ENCODE results near the gene SRPK3. TPM values are rescaled to one million over a fixed set of nuclear protein-coding genes. Genes with fewer than 3 reads are reported as not detected.

Gene SRPK3
- total and polyA plus RNA-seq, 2 donors (not counting 3 experiments of a cell fraction or from before 2014, with no cell fraction given), result 0.25 to 0.40 TPM

DNA sequence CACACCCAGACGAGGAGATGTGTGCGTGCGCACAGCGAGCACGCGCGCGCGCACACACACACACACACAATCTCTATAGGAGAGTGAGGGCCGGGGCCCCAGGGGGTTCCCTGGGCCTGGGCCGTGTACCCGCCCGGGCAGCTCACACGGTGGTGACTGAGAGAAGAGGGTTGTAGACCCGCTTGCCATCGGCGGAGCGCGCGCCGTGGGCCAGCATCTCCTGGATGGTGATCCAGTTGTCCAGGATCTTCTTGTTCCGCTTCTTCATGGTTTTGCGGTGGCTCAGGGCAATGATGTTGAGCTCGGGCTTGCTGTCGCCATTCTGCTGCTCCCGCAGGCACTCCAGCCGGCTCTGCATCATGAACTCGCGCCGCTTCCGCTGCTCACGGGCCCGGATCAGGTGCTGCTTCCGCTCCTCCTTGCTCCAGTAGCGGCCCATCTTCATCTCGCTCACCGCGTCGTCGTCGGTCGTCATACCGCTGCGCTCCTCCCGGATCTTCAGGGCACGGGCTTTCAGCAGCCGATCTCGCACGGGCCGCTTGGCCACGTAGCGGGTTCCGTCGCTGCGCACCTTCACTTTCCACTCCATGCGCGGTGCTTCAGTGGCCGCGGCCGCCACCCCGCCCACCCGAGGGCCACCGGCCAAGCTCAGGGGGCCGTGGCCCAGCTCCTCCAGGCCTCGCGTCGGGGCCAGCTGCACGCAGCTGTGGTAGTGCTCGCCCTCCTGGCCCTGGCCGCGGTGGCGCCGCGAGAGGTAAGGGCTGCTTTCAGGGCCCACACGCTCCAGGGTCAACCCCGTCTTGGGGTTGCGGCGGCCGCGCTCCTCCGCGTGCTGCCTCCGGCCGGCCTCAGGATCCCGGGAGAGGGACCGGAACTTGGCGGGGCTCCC lies 22.6 kb downstream of the SRPK3 start:
- no TSS peak for BruUV-seq (replicated peaks)
- H4K20me1 ChIP-seq (replicated peaks; ENCODE audit: control insufficient read depth, extremely low read depth, insufficient read depth, low read length), result no peaks in the 10 kb centered on the region
- no peaks in the 10 kb centered on the region for H3K4me1 ChIP-seq (ENCODE audit: control insufficient read depth, extremely low read depth, insufficient read depth, low read length)
- dilution Hi-C loops (cut with MboI; ENCODE audit: extremely low pct_ligation_motif_present, low sequenced_read_pairs), result no loop called here
- no peak overlapping the region for H3K4me3 ChIP-seq (replicated peaks in 1 of 3; ENCODE audit: insufficient read depth in 1 of 3, low read depth in 1 of 3, low read length in 3 of 3)
- H3K27me3 ChIP-seq (ENCODE audit: control insufficient read depth in 2 of 2, insufficient read depth in 2 of 2, low read length in 2 of 2), result no peaks in the 10 kb centered on the region
- H2AFZ ChIP-seq (ENCODE audit: low read depth, low read length), result no peak overlapping the region
- no peaks in the 10 kb centered on the region for H3K9me1 ChIP-seq (replicated peaks; ENCODE audit: control insufficient read depth, extremely low read depth, insufficient read depth, low read length)
- H3K27ac ChIP-seq (ENCODE audit: insufficient read depth, low read depth, low read length), result no peak overlapping the region
- ChIA-PET POLR2A (no interaction called here), CTCF (interaction anchor here (1.4 kb wide), 1 partner anchor 9 kb away, joined by 3 read pairs; the partner anchor contains the start of genes IDH3G and SSR4)
- no peak for DNase-seq (ENCODE audit: low read depth, low spot score)
- no peak for FAIRE-seq
- no peaks in the 10 kb centered on the region for H3K9me3 ChIP-seq (replicated peaks; ENCODE audit: control insufficient read depth, insufficient read depth, low read length)
- intact Hi-C loops (cut with micrococcal nuclease), result no loop called here
- TF ChIP-seq FOS (IDR thresholded peaks at IDR 0.05; ENCODE audit: borderline replicate concordance, insufficient read depth, low read length) (no peak), EZH2 (IDR thresholded peaks at IDR 0.05; ENCODE audit: borderline replicate concordance, low read depth, low read length, severe bottlenecking) (no peak), GATA2 (IDR thresholded peaks at IDR 0.05; ENCODE audit: insufficient read depth, insufficient read length, low read depth, low read length) (no peak), POLR2A (IDR thresholded peaks at IDR 0.05; ENCODE audit: low read depth, low read length) (no peak), MYC (IDR thresholded peaks at IDR 0.05; ENCODE audit: low read depth, low read length) (no peak), JUN (IDR thresholded peaks at IDR 0.05; ENCODE audit: borderline replicate concordance, insufficient read depth, insufficient read length, low read depth) (no peak), MAX (IDR thresholded peaks at IDR 0.05; ENCODE audit: insufficient read depth, insufficient read length) (no peak), POLR2AphosphoS5 (IDR thresholded peaks at IDR 0.05; ENCODE audit: insufficient read depth, low read depth, low read length) (no peak)
- TF ChIP-seq, protein P1, sequence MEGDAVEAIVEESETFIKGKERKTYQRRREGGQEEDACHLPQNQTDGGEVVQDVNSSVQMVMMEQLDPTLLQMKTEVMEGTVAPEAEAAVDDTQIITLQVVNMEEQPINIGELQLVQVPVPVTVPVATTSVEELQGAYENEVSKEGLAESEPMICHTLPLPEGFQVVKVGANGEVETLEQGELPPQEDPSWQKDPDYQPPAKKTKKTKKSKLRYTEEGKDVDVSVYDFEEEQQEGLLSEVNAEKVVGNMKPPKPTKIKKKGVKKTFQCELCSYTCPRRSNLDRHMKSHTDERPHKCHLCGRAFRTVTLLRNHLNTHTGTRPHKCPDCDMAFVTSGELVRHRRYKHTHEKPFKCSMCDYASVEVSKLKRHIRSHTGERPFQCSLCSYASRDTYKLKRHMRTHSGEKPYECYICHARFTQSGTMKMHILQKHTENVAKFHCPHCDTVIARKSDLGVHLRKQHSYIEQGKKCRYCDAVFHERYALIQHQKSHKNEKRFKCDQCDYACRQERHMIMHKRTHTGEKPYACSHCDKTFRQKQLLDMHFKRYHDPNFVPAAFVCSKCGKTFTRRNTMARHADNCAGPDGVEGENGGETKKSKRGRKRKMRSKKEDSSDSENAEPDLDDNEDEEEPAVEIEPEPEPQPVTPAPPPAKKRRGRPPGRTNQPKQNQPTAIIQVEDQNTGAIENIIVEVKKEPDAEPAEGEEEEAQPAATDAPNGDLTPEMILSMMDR (IDR thresholded peaks at IDR 0.05; ENCODE audit: extremely low read depth in 1 of 2, insufficient read depth in 1 of 2, low read depth in 1 of 2, low read length in 2 of 2), result no peak
- no peak overlapping the region for H3K4me2 ChIP-seq (ENCODE audit: insufficient read depth, low read length)
- H3K79me2 ChIP-seq (ENCODE audit: control insufficient read depth, insufficient read depth, low read length), result no peaks in the 10 kb centered on the region
- H3K36me3 ChIP-seq (ENCODE audit: control insufficient read depth in 2 of 2, extremely low read depth in 1 of 2, insufficient read depth in 2 of 2, low read length in 2 of 2), result peaks cover 0 to 4% of the 10 kb centered on the region in 2 experiments
- no peak overlapping the region for H3K9ac ChIP-seq (replicated peaks; ENCODE audit: extremely low read depth, insufficient read depth, low read length)

Data from endothelial cell of umbilical vein (primary cell).